Activated naive CD4-positive, alpha-beta T cell treated with anti-CD3 and anti-CD28 coated beads for 36 hours (primary cell): Measurements from ENCODE around the gene ZNF771. TPM values are rescaled to one million over a fixed set of nuclear protein-coding genes. Genes with fewer than 3 reads are reported as not detected.
"Not testable (repeated sequence)": the region's sequence is repeated elsewhere in the genome, so short reads cannot be mapped to it uniquely, and the experiment has no call there.

Experiments used
- CTCF ChIA-PET: fragments of 350-600 bp; sonication (Branson Sonifier 250); formaldehyde crosslinking; loops from one replicate; lab custom pipeline; 2021; ENCODE audit warnings: antibody characterized with exemption; lab: Charles Lee
- DNase-seq: peaks from one replicate; pipeline ENCODE4 v3.0.0-alpha.2; 2020
- H3K27ac Mint-ChIP-seq: one replicate; pipeline ENCODE4 v1.8.0; 2021; ENCODE audit warnings: mild to moderate bottlenecking, mixed read lengths
- H3K27me3 Mint-ChIP-seq: one replicate; pipeline ENCODE4 v1.8.0; 2021; ENCODE audit warnings: low read depth, mixed read lengths
- H3K36me3 Mint-ChIP-seq: one replicate; pipeline ENCODE4 v1.8.0; 2021; ENCODE audit warnings: low read depth, mixed read lengths
- H3K4me1 Mint-ChIP-seq: one replicate; pipeline ENCODE4 v1.8.0; 2021; ENCODE audit warnings: low read depth, mixed read lengths
- H3K4me3 Mint-ChIP-seq: one replicate; pipeline ENCODE4 v1.8.0; 2021; ENCODE audit warnings: mild to moderate bottlenecking, moderate library complexity, mixed read lengths
- H3K9me3 Mint-ChIP-seq: one replicate; pipeline ENCODE4 v1.8.0; 2021; ENCODE audit warnings: mixed read lengths
- intact Hi-C: fragments of 100-400 bp; cut with micrococcal nuclease; formaldehyde crosslinking; loops from one replicate; pipeline ENCODE4 v1.15.1; 2023
- total RNA-seq, 2 experiments: library from RNA; stranded (reverse); gene quantifications; one replicate each; pipeline ENCODE4 v1.2.3, GENCODE V29; 2021

ZNF771 gene
- total RNA-seq, 2 experiments from 2014 or later, result 3.4 to 4.7 TPM

- intact Hi-C loops, H3K4me3 Mint-ChIP-seq, H3K27me3 Mint-ChIP-seq, DNase-seq, H3K27ac Mint-ChIP-seq, H3K9me3 Mint-ChIP-seq, H3K36me3 Mint-ChIP-seq: not testable (repeated sequence)
- CTCF ChIA-PET, result interaction anchor here (0.7 to 5.6 kb wide), 5 partner anchors 8 to 149 kb away, joined by 4 to 43 read pairs (median 4); no protein-coding TSS in a partner anchor
- peaks cover 47% of the 10 kb centered on the region for H3K4me1 Mint-ChIP-seq
These were observed 54.0 kb downstream of the ZNF771 start for GRCh38 chr16:30461426-30461825.

GRCh38 chr16:30464078-30464477, 56.7 kb downstream of the ZNF771 start:
- intact Hi-C loops, result no loop called here
- DNase-seq, result no peak
- Mint-ChIP-seq H3K27me3 (no peaks in the 10 kb centered on the region), H3K4me1 (peaks cover 29% of the 10 kb centered on the region), H3K36me3 (no peaks in the 10 kb centered on the region), H3K4me3 (no peak overlapping the region), H3K27ac (no peak overlapping the region), H3K9me3 (no peaks in the 10 kb centered on the region)
- CTCF ChIA-PET, result interaction anchor here (2.1 kb wide), 1 partner anchor 14 kb away, joined by 8 read pairs; no protein-coding TSS in a partner anchor

Other genes with a start within 250 kb of the ZNF771 start
- gene CORO1A, start 224.0 kb upstream of the ZNF771 start, total RNA-seq, result 100 to 1,000 TPM; 855 to 866 TPM
- gene BOLA2B, start 213.9 kb upstream of the ZNF771 start, total RNA-seq, result 100 to 1,000 TPM; 160 to 173 TPM
- 10 to 100 TPM; 35.4 to 42.5 TPM for gene SLX1A, start 213.7 kb upstream of the ZNF771 start, total RNA-seq
- 1 to 10 TPM; 8.7 to 9.2 TPM for gene SULT1A3, start 208.4 kb upstream of the ZNF771 start, total RNA-seq
- gene NPIPB13, start 159.1 kb upstream of the ZNF771 start, total RNA-seq, result 1 to 10 TPM; 5.7 to 6.8 TPM
- 10 to 100 TPM; 39.2 to 41.4 TPM for gene CD2BP2, start 52.3 kb upstream of the ZNF771 start, total RNA-seq
- 10 to 100 TPM; 36.6 to 38.4 TPM for gene TBC1D10B, start 37.1 kb upstream of the ZNF771 start, total RNA-seq
- under 1 TPM; 0.67 to 0.86 TPM for gene MYL11, start 32.8 kb upstream of the ZNF771 start, total RNA-seq
- 100 to 1,000 TPM; 133 to 134 TPM for gene SEPTIN1, start 25.0 kb upstream of the ZNF771 start, total RNA-seq
- 1 to 10 TPM; 5.3 to 6.0 TPM for gene ZNF48, start 12.2 kb upstream of the ZNF771 start, total RNA-seq
- 10 to 100 TPM; 69.9 to 73.0 TPM for gene DCTPP1, start 22.4 kb downstream of the ZNF771 start, total RNA-seq
- 10 to 100 TPM; 37.8 to 39.2 TPM for gene SEPHS2, start 38.3 kb downstream of the ZNF771 start, total RNA-seq
- 10 to 100 TPM; 83.8 to 89.0 TPM for gene ITGAL, start 65.1 kb downstream of the ZNF771 start, total RNA-seq
- gene ZNF768, start 119.0 kb downstream of the ZNF771 start, total RNA-seq, result 1 to 10 TPM; 7.8 to 8.3 TPM
- gene ZNF747, start 127.3 kb downstream of the ZNF771 start, total RNA-seq, result 1 to 10 TPM; 5.1 to 6.1 TPM
- gene ZNF764, start 150.8 kb downstream of the ZNF771 start, total RNA-seq, result 1 to 10 TPM; 7.6 to 9.5 TPM
- 1 to 10 TPM; 3.7 to 3.9 TPM for gene ZNF688, start 164.1 kb downstream of the ZNF771 start, total RNA-seq
- 10 to 100 TPM; 11.9 to 13.2 TPM for gene ZNF785, start 178.1 kb downstream of the ZNF771 start, total RNA-seq
- 10 to 100 TPM; 10.7 to 11.5 TPM for gene ZNF689, start 202.8 kb downstream of the ZNF771 start, total RNA-seq
- 10 to 100 TPM; 50.6 to 52.4 TPM for gene PRR14, start 243.4 kb downstream of the ZNF771 start, total RNA-seq